Measurements from ENCODE around the gene USP17L30.
"Not testable (repeated sequence)": the region's sequence is repeated elsewhere in the genome, so short reads cannot be mapped to it uniquely, and the experiment has no call there.

DNA sequence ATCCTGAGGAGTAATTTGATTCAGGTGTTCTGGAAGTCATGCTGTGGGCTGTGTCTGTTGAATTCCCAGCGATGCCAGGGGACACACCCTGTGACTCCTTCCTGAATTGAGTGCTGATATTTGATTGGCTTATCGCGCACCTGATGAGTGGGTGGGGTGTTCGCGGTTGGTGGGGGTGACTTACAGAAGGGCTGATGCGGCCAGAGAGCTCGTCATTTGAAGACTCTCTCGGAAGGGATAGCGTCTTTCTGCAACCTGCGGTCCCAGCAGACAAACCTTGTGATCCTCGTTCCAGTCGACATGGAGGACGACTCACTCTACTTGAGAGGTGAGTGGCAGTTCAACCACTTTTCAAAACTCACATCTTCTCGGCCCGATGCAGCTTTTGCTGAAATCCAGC is 14.3 kb upstream of the USP17L30 start, which contains the start of gene USP17L28:
- not testable (repeated sequence) for TF ChIP-seq CTCF, POLR2A, EP300 (IDR thresholded peaks at IDR 0.05)

Data from ovary (tissue), 3 donors.